Ecto neural progenitor cell (in vitro differentiated cells): Measurements from ENCODE around the gene CCRL2.

Experiments
- DNase-seq: peaks from one replicate; pipeline ENCODE4 v3.0.0-alpha.2; 2018; ENCODE audit warnings: low spot score

Gene CCRL2, protein sequence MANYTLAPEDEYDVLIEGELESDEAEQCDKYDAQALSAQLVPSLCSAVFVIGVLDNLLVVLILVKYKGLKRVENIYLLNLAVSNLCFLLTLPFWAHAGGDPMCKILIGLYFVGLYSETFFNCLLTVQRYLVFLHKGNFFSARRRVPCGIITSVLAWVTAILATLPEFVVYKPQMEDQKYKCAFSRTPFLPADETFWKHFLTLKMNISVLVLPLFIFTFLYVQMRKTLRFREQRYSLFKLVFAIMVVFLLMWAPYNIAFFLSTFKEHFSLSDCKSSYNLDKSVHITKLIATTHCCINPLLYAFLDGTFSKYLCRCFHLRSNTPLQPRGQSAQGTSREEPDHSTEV

DNA sequence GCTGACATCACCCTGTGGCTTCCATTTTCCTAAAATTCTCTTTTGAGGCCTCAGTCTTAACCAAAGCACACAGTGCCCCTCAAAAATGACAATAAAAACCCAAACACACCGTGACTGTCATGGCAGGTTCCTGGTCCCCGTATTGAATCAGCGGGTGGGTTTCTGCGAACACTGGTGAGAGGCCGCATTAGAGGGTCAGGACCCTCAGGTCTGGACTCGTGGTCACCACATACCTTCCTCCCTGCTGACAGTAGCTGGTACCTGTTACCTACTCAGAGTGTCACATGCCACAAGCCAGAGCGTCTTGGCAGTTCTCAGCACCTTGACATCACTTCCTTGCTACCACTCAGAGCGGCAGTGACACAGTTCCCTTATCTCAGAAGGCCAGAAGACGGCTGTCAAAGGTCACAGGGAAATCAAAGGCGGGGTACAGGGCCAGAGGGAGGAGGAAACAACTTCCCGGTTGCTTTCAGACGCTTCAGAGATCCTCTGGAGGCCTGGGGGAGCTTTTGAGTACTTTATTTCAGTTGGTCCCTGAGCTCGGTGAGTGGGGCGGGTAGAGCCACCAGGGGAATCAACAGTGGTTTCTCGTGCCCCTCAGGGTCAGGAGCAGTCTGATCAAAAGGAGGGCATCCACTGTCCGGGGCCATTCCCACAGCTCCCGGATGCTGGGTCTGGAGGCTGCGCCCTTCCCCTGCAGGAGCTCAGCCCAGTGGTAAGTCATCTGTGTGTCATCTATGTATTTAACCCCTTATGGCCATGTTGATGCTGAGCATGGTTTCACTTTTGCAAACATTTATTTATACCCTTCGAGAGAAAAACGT, at the start of gene CCRL2, which contains the start of gene CCR5AS:
TSS of gene CCRL2 (plus strand) at position 472 of the 824 bp plus-strand sequence. CDS start 821 bp downstream, outside the sequence.
TSS of gene CCR5AS (minus strand) at position 279 of the 824 bp plus-strand sequence.
- DNase-seq: no peak

DNA sequence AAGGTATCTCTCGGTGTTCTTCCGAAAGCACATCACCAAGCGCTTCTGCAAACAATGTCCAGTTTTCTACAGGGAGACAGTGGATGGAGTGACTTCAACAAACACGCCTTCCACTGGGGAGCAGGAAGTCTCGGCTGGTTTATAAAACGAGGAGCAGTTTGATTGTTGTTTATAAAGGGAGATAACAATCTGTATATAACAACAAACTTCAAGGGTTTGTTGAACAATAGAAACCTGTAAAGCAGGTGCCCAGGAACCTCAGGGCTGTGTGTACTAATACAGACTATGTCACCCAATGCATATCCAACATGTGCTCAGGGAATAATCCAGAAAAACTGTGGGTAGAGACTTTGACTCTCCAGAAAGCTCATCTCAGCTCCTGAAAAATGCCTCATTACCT, 48.6 kb upstream of the CCRL2 start:
- DNase-seq: peak; percentile 7

DNA sequence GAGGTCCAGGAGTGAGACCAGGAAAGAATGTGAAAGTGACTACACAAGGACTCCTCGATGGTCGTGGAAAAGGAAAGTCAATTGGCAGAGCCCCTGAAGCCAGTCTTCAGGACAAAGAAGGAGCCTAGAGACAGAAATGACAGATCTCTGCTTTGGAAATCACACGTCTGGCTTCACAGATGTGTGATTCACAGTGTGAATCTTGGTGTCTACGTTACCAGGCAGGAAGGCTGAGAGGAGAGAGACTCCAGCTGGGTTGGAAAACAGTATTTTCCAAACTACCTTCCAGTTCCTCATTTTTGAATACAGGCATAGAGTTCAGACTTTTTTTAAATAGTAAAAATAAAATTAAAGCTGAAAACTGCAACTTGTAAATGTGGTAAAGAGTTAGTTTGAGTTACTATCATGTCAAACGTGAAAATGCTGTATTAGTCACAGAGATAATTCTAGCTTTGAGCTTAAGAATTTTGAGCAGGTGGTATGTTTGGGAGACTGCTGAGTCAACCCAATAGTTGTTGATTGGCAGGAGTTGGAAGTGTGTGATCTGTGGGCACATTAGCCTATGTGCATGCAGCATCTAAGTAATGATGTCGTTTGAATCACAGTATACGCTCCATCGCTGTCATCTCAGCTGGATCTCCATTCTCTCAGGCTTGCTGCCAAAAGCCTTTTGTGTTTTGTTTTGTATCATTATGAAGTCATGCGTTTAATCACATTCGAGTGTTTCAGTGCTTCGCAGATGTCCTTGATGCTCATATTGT, 47.1 kb upstream of the CCRL2 start:
- DNase-seq: peak; percentile 42

DNA sequence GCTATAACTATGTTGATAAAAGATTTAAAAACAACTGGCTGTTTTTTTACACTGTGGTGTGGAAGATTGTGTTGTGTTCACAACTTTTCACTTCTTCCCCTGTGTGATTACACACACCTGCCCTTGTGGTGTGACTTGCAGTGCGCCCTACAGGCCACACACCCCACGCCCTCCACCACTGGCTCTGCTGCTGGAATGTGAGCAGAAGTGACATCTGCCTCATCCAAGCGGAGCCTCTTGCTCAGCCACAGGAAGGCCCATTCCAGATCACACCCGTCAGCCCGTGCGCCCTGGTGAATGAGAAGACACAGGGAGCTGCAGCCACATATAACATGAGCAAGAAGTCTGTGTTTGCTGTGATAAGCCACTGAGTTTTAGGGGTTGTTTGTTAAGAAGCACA, 46.2 kb upstream of the CCRL2 start:
- peak; percentile 37 for DNase-seq

DNA sequence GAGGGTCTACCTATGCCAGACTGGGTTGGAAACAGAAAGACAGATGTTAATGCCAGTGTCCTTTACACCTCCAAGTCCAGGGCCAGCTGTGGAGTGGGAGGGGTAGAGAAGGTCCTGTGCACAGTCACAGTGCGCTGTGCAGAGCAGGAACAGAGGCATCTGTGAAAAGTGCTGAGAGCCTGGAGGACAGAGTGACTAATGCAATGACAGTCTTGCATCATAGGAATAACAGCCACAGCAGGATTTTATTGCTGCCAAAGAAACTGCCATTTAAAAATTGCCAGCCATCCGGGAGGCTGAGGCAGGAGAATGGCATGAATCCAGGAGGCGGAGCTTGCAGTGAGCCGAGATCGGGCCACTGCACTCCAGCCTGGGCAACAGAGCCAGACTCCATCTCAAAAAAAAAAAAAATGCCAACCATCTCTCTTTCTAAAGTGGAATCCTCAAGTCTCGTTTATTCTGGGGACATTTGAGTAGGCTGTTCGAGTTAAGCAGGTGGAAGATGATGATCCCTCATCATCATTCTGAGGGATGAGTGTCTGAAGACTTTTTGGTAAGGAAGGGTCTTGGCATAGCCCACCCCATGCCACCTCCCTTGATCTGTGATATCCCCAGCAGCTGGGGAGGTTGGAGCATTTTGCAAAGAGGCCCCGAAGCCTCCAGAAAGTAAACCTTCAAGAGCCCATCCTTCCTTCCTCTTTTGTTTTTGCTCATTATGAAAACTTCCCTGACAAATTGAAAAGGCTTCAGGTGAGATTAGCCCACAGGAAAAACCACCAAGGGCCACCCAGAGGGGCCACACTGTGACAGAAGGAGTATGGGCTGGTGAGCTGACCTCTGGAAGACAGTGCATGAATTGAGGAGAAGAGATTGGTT, 45.4 kb upstream of the CCRL2 start:
- DNase-seq: peak; percentile 25

DNA sequence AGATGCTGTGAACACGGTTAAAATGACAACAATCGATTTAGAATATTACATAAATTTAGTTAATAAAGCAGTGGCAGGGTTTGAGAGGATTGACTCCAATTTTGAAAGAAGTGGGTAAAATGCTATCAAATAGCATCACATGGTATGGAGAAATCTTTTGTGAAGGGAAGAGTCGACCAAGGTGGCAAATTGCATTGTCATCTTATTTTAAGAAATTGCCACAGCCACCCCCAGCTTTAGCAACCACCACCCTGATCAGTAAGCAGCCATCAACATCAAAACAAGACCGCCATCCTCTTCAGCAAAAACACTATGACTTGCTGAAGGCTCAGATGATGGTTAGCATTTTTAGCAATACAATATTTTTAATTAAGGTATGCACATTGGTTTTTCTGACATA, 42.0 kb upstream of the CCRL2 start:
- peak; percentile 3 for DNase-seq

DNA sequence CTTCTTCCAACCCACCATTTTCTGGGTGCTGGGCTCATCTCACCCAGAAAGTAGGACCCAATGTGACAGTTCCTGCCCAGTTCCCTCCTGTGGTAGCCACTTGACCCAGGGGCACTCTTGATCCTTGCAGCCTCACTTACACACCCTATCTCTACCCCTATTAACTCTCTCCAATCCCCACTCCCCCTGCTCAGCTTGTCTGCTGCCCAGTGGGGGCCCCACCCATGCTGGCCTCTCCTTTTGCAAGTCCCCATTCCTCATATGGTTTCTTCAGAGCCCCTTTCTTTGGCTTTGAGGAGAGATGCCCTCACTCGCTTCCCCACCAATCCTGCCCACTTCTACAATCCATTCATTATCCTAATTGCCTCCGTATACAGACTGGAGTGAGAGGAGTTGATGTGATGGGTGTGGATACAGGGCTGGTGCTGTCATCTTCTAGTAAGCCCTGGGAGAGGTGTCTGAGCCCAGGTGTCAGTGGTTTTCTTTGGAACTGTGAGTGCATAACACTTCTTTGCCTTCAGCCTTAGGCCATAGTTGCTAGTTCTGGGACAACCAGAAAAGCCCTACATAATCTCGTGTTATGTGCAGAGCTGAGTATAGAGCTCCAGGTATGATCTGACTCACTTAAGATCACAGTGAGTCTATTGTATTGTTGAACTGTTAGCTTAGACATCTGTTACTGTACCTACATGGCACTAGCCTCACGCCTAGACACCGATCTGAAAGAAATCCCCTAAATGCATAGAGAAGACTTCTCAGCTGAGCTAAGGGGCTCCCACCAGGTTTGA, 41.1 kb upstream of the CCRL2 start:
- DNase-seq: peak; percentile 34

DNA sequence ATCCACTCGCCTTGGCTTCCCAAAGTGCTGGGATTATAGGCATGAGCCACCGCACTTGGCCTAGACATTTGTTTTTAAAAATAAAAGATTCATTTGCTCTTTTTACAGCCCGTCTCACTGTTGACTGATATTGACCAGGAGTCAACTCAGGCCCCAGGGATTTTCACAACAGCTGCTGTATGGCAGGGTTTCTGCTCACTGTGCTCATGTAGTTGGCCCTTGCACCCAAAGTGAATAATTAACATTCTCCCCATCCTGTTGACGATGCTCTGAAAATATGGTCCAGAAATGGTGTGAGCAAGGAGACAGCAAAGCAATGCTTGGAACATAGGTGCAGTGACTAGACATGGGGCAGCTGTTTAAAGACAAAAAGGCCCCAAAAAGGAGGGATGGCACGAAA, 39.2 kb upstream of the CCRL2 start:
- DNase-seq: peak; percentile 7

DNA sequence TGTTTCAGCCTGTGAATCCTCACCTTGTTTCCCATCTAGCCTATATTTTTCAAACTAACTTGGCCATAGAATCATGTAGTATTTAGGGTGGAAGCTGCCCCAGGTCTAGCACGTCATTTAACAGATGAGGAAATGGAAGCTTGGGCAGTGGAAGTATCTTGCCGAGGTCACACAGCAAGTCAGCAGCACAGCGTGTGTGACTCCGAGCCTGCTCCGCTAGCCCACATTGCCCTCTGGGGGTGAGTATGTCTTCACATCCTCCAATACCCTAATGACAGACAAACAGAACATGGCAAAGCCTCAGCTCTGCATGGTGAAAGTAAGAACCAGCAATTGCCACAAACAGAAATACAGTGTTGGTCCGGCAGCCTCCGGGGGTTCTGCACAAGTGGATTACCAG, 38.5 kb upstream of the CCRL2 start:
- DNase-seq: peak; percentile 60

DNA sequence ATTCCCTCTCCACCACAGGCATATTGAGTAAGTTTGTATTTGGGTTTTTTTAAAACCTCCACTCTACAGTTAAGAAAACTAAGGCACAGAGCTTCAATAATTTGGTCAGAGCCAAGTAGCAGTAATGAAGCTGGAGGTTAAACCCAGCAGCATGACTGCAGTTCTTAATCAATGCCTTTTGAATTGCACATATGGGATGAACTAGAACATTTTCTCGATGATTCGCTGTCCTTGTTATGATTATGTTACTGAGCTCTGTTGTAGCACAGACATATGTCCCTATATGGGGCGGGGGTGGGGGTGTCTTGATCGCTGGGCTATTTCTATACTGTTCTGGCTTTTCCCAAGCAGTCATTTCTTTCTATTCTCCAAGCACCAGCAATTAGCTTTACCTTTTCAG, 37.9 kb upstream of the CCRL2 start:
- no peak for DNase-seq

DNA sequence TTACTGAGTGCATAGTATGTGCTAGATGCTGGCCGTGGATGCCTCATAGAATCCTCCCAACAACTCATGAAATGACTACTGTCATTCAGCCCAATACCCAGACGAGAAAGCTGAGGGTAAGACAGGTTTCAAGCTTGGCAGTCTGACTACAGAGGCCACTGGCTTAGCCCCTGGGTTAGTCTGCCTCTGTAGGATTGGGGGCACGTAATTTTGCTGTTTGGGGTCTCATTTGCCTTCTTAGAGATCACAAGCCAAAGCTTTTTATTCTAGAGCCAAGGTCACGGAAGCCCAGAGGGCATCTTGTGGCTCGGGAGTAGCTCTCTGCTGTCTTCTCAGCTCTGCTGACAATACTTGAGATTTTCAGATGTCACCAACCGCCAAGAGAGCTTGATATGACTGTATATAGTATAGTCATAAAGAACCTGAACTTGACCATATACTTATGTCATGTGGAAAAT, 37.4 kb upstream of the CCRL2 start:
- DNase-seq: no peak

DNA sequence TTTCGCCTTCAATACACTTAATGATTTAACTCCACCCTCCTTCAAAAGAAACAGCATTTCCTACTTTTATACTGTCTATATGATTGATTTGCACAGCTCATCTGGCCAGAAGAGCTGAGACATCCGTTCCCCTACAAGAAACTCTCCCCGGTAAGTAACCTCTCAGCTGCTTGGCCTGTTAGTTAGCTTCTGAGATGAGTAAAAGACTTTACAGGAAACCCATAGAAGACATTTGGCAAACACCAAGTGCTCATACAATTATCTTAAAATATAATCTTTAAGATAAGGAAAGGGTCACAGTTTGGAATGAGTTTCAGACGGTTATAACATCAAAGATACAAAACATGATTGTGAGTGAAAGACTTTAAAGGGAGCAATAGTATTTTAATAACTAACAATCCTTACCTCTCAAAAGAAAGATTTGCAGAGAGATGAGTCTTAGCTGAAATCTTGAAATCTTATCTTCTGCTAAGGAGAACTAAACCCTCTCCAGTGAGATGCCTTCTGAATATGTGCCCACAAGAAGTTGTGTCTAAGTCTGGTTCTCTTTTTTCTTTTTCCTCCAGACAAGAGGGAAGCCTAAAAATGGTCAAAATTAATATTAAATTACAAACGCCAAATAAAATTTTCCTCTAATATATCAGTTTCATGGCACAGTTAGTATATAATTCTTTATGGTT, 36.1 kb upstream of the CCRL2 start, which contains the start of gene CCR5:
TSS of gene CCR5 (plus strand) at position 108 of the 680 bp plus-strand sequence. CDS start 1,957 bp downstream, outside the sequence.
- no peak for DNase-seq

DNA sequence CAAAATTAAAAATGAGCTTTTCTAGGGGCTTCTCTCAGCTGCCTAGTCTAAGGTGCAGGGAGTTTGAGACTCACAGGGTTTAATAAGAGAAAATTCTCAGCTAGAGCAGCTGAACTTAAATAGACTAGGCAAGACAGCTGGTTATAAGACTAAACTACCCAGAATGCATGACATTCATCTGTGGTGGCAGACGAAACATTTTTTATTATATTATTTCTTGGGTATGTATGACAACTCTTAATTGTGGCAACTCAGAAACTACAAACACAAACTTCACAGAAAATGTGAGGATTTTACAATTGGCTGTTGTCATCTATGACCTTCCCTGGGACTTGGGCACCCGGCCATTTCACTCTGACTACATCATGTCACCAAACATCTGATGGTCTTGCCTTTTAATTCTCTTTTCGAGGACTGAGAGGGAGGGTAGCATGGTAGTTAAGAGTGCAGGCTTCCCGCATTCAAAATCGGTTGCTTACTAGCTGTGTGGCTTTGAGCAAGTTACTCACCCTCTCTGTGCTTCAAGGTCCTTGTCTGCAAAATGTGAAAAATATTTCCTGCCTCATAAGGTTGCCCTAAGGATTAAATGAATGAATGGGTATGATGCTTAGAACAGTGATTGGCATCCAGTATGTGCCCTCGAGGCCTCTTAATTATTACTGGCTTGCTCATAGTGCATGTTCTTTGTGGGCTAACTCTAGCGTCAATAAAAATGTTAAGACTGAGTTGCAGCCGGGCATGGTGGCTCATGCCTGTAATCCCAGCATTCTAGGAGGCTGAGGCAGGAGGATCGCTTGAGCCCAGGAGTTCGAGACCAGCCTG, 35.3 kb upstream of the CCRL2 start:
- DNase-seq: no peak

DNA sequence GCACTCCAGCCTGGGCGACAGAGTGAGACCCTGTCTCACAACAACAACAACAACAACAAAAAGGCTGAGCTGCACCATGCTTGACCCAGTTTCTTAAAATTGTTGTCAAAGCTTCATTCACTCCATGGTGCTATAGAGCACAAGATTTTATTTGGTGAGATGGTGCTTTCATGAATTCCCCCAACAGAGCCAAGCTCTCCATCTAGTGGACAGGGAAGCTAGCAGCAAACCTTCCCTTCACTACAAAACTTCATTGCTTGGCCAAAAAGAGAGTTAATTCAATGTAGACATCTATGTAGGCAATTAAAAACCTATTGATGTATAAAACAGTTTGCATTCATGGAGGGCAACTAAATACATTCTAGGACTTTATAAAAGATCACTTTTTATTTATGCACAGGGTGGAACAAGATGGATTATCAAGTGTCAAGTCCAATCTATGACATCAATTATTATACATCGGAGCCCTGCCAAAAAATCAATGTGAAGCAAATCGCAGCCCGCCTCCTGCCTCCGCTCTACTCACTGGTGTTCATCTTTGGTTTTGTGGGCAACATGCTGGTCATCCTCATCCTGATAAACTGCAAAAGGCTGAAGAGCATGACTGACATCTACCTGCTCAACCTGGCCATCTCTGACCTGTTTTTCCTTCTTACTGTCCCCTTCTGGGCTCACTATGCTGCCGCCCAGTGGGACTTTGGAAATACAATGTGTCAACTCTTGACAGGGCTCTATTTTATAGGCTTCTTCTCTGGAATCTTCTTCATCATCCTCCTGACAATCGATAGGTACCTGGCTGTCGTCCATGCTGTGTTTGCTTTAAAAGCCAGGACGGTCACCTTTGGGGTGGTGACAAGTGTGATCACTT, 34.3 kb upstream of the CCRL2 start:
- DNase-seq: no peak

DNA sequence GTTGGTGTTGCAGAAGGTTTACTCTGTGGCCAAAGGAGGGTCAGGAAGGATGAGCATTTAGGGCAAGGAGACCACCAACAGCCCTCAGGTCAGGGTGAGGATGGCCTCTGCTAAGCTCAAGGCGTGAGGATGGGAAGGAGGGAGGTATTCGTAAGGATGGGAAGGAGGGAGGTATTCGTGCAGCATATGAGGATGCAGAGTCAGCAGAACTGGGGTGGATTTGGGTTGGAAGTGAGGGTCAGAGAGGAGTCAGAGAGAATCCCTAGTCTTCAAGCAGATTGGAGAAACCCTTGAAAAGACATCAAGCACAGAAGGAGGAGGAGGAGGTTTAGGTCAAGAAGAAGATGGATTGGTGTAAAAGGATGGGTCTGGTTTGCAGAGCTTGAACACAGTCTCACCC, 32.3 kb upstream of the CCRL2 start:
- no peak for DNase-seq

DNA sequence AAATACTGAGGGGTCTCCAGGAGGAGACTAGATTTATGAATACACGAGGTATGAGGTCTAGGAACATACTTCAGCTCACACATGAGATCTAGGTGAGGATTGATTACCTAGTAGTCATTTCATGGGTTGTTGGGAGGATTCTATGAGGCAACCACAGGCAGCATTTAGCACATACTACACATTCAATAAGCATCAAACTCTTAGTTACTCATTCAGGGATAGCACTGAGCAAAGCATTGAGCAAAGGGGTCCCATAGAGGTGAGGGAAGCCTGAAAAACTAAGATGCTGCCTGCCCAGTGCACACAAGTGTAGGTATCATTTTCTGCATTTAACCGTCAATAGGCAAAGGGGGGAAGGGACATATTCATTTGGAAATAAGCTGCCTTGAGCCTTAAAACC, 31.8 kb upstream of the CCRL2 start:
- no peak for DNase-seq

DNA sequence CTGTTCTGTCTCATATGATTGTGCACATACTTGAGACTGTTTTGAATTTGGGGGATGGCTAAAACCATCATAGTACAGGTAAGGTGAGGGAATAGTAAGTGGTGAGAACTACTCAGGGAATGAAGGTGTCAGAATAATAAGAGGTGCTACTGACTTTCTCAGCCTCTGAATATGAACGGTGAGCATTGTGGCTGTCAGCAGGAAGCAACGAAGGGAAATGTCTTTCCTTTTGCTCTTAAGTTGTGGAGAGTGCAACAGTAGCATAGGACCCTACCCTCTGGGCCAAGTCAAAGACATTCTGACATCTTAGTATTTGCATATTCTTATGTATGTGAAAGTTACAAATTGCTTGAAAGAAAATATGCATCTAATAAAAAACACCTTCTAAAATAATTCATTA, 31.2 kb upstream of the CCRL2 start:
- no peak for DNase-seq

DNA sequence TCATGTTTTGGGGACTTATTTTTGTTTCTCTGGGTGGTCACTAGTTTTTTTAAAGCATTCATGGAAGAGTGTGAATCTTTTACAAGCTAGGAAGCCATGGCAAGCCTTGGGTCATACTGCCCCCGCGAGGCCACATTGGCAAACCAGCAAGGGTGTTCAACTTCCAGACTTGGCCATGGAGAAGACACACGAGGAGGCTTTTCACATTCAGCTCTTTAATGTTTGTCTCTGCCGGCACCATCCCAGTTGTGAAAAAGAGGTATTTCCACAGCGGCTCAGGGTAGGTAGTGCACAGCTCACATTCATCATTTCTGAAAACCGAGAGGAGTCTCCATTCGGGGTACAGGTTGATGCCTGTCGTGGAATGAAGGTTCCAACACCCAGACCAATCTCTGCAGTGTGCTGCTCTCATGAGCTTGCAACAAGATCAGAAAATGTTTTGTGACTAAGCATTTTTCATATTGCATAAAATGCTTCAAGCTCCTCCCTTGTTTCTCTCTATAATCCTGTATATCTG, 28.6 kb upstream of the CCRL2 start:
- DNase-seq: peak; percentile 70
